Skeletal muscle tissue (tissue), 4 donors: Measurements from ENCODE around the gene ADORA3. TPM values are rescaled to one million over a fixed set of nuclear protein-coding genes. Genes with fewer than 3 reads are reported as not detected.

ENCODE experiments used
- H3K27ac ChIP-seq: one replicate; pipeline ENCODE4 v1.7.0; 2013; ENCODE audit warnings: mild to moderate bottlenecking, low read depth, low read length, inconsistent platforms
- H3K27me3 ChIP-seq, 3 donors: one replicate each; pipeline ENCODE4 v1.7.0; 2013; ENCODE audit warnings: low read length in 3 of 3; ENCODE audit not compliant: control insufficient read depth in 3 of 3, insufficient read depth in 3 of 3
- H3K36me3 ChIP-seq, 3 donors: one replicate each; pipeline ENCODE4 v1.7.0; 2013; ENCODE audit warnings: low read length in 3 of 3; ENCODE audit not compliant: control insufficient read depth in 3 of 3, insufficient read depth in 3 of 3
- H3K4me1 ChIP-seq, 3 donors: one replicate each; pipeline ENCODE4 v1.7.0; 2013; ENCODE audit warnings: low read length in 3 of 3, mild to moderate bottlenecking in 3 of 3; ENCODE audit not compliant: control insufficient read depth in 3 of 3, insufficient read depth in 3 of 3
- H3K4me3 ChIP-seq, 3 donors: one replicate each; pipeline ENCODE4 v1.7.0; 2013; ENCODE audit warnings: low read length in 3 of 3
- H3K9ac ChIP-seq, 3 donors: one replicate each; pipeline ENCODE4 v1.7.0; 2013; ENCODE audit warnings: low read length in 3 of 3, mild to moderate bottlenecking in 3 of 3, moderate library complexity in 2 of 3, low read depth in 1 of 3
- H3K9me3 ChIP-seq, 3 donors: one replicate each; pipeline ENCODE4 v1.7.0; 2013; ENCODE audit warnings: low read length in 3 of 3; ENCODE audit not compliant: control insufficient read depth in 3 of 3
- total RNA-seq: library from RNA; depleted of rRNA; stranded (reverse); fragments of >200 nt; gene quantifications from one replicate; pipeline ENCODE4 v1.2.3, GENCODE V29; 2014
- donor health status: Osteomylitis.

ADORA3 gene
- total RNA-seq, 1 donor from 2014 or later, result 0.52 TPM

- no peaks in the 10 kb centered on the region for H3K9me3 ChIP-seq
- H3K4me1 ChIP-seq, result peaks cover 38 to 46% (median 39%) of the 10 kb centered on the region in 3 donors
- H3K27me3 ChIP-seq, result peaks cover 0 to 8% (median 4%) of the 10 kb centered on the region in 3 donors
- H3K36me3 ChIP-seq, result no peaks in the 10 kb centered on the region
- no peak overlapping the region for H3K9ac ChIP-seq
- no peak overlapping the region for H3K4me3 ChIP-seq
- H3K27ac ChIP-seq, result no peak overlapping the region
Observed at GRCh38 chr1:111511370-111511769, 7.9 kb upstream of the ADORA3 start.

- Histone ChIP-seq H3K27ac (peak overlapping the region; percentile 20), H3K4me3 (no peak overlapping the region), H3K9me3 (no peaks in the 10 kb centered on the region), H3K27me3 (no peaks in the 10 kb centered on the region), H3K36me3 (no peaks in the 10 kb centered on the region), H3K4me1 (peaks cover 24 to 36% (median 27%) of the 10 kb centered on the region in 3 donors), H3K9ac (no peak overlapping the region)
Observed at GRCh38 chr1:111509997-111510375, 6.6 kb upstream of the ADORA3 start.

- Histone ChIP-seq H3K27me3 (no peaks in the 10 kb centered on the region), H3K27ac (peak overlapping the region; percentile 88), H3K9ac (peak overlapping the region; percentile 73 to 89 (median 88)), H3K9me3 (no peaks in the 10 kb centered on the region), H3K4me1 (peaks cover 24 to 38% (median 25%) of the 10 kb centered on the region in 3 donors), H3K36me3 (no peaks in the 10 kb centered on the region), H3K4me3 (peak overlapping the region; percentile 53 to 75 (median 56))
Observed at GRCh38 chr1:111507411-111508201, 4.2 kb upstream of the ADORA3 start.

GRCh38 chr1:111506561-111506960, 3.1 kb upstream of the ADORA3 start:
- Histone ChIP-seq H3K9me3 (no peaks in the 10 kb centered on the region), H3K27me3 (no peaks in the 10 kb centered on the region), H3K4me3 (no peak overlapping the region), H3K36me3 (no peaks in the 10 kb centered on the region), H3K27ac (no peak overlapping the region), H3K4me1 (peaks cover 24 to 38% (median 25%) of the 10 kb centered on the region in 3 donors), H3K9ac (no peak overlapping the region)

- H3K4me1 ChIP-seq, result peaks cover 24 to 38% (median 25%) of the 10 kb centered on the region in 3 donors
- H3K36me3 ChIP-seq, result no peaks in the 10 kb centered on the region
- H3K9me3 ChIP-seq, result no peaks in the 10 kb centered on the region
- H3K27ac ChIP-seq, result peak overlapping the region; percentile 3
- H3K9ac ChIP-seq, result no peak overlapping the region
- no peak overlapping the region for H3K4me3 ChIP-seq
- H3K27me3 ChIP-seq, result no peaks in the 10 kb centered on the region
Observed at GRCh38 chr1:111505641-111506119, 2.2 kb upstream of the ADORA3 start.

- Histone ChIP-seq H3K9me3 (no peaks in the 10 kb centered on the region), H3K27ac (no peak overlapping the region), H3K27me3 (no peaks in the 10 kb centered on the region), H3K4me1 (peaks cover 17 to 29% (median 18%) of the 10 kb centered on the region in 3 donors), H3K36me3 (no peaks in the 10 kb centered on the region), H3K9ac (no peak overlapping the region), H3K4me3 (no peak overlapping the region)
Observed at GRCh38 chr1:111504097-111504496, 664 bp upstream of the ADORA3 start.

GRCh38 chr1:111501645-111502044, 1.8 kb downstream of the ADORA3 start:
- Histone ChIP-seq H3K9me3 (no peaks in the 10 kb centered on the region), H3K4me1 (peaks cover 0 to 11% (median 0%) of the 10 kb centered on the region in 3 donors), H3K36me3 (no peaks in the 10 kb centered on the region), H3K27ac (no peak overlapping the region), H3K4me3 (no peak overlapping the region), H3K9ac (no peak overlapping the region), H3K27me3 (no peaks in the 10 kb centered on the region)

- Histone ChIP-seq H3K9me3 (no peaks in the 10 kb centered on the region), H3K4me1 (peaks cover 0 to 7% (median 0%) of the 10 kb centered on the region in 3 donors), H3K9ac (no peak overlapping the region), H3K4me3 (no peak overlapping the region), H3K27ac (no peak overlapping the region), H3K27me3 (no peaks in the 10 kb centered on the region), H3K36me3 (no peaks in the 10 kb centered on the region)
Observed at GRCh38 chr1:111499026-111499785, 4.2 kb downstream of the ADORA3 start.

GRCh38 chr1:111497592-111497991, 5.8 kb downstream of the ADORA3 start:
- no peaks in the 10 kb centered on the region for H3K27me3 ChIP-seq
- H3K9me3 ChIP-seq, result no peaks in the 10 kb centered on the region
- H3K36me3 ChIP-seq, result no peaks in the 10 kb centered on the region
- no peak overlapping the region for H3K9ac ChIP-seq
- H3K27ac ChIP-seq, result no peak overlapping the region
- peaks cover 0 to 4% (median 0%) of the 10 kb centered on the region in 3 donors for H3K4me1 ChIP-seq
- no peak overlapping the region for H3K4me3 ChIP-seq

GRCh38 chr1:111496398-111496797, 7.0 kb downstream of the ADORA3 start:
- Histone ChIP-seq H3K27me3 (no peaks in the 10 kb centered on the region), H3K4me1 (peaks cover 0 to 4% (median 0%) of the 10 kb centered on the region in 3 donors), H3K9me3 (no peaks in the 10 kb centered on the region), H3K9ac (no peak overlapping the region), H3K36me3 (no peaks in the 10 kb centered on the region), H3K4me3 (no peak overlapping the region), H3K27ac (no peak overlapping the region)
